MM.1S (cell line): Measurements from ENCODE around the gene ZNF219.

Experiments used
- DNase-seq: peaks from one replicate; pipeline ENCODE4 v3.0.0-alpha.2; 2015
- H2AFZ ChIP-seq: fragments of 300-600 bp; sonication (generic); 2 replicates; pipeline ENCODE4 v1.6.0; 2016; ENCODE audit warnings: antibody characterized with exemption, low read length
- H3F3A ChIP-seq: fragments of 300-600 bp; sonication (generic); 2 replicates; pipeline ENCODE4 v1.6.1; 2016; ENCODE audit warnings: mild to moderate bottlenecking, antibody characterized with exemption, low read length, moderate library complexity, mixed read lengths; ENCODE audit not compliant: insufficient read depth
- H3K27ac ChIP-seq: fragments of 300-600 bp; sonication (generic); 2 replicates; pipeline ENCODE4 v1.5.1; 2016; ENCODE audit warnings: mild to moderate bottlenecking, low read length
- H3K27me3 ChIP-seq: fragments of 300-600 bp; sonication (generic); replicated peaks from 2 replicates; pipeline ENCODE4 v1.6.0; 2016; ENCODE audit warnings: low read length; ENCODE audit not compliant: insufficient read depth
- H3K36me3 ChIP-seq: fragments of 300-600 bp; sonication (generic); replicated peaks from 2 replicates; pipeline ENCODE4 v1.6.1; 2016; ENCODE audit warnings: mild to moderate bottlenecking, low read length, mixed read lengths; ENCODE audit not compliant: insufficient read depth
- H3K4me1 ChIP-seq: fragments of 300-600 bp; sonication (generic); 2 replicates; pipeline ENCODE4 v1.6.1; 2016; ENCODE audit warnings: low read length, mixed read lengths
- H3K4me2 ChIP-seq: fragments of 300-600 bp; sonication (generic); 2 replicates; pipeline ENCODE4 v1.6.0; 2016; ENCODE audit warnings: low read depth, low read length
- H3K4me3 ChIP-seq: fragments of 300-600 bp; sonication (generic); 2 replicates; pipeline ENCODE4 v1.5.1; 2016; ENCODE audit warnings: low read length, mixed read lengths
- H3K79me2 ChIP-seq: fragments of 300-600 bp; sonication (generic); 2 replicates; pipeline ENCODE4 v1.6.1; 2016; ENCODE audit warnings: mixed run types, low read length, mixed read lengths
- H3K9ac ChIP-seq: fragments of 300-600 bp; sonication (generic); 2 replicates; pipeline ENCODE4 v1.6.1; 2016; ENCODE audit warnings: low read length, mixed read lengths
- H3K9me2 ChIP-seq: fragments of 300-600 bp; sonication (generic); replicated peaks from 2 replicates; pipeline ENCODE4 v1.6.1; 2016; ENCODE audit warnings: mild to moderate bottlenecking, low read length, mixed read lengths; ENCODE audit not compliant: insufficient read depth
- H3K9me3 ChIP-seq: fragments of 300-600 bp; sonication (generic); replicated peaks from 2 replicates; pipeline ENCODE4 v1.6.1; 2016; ENCODE audit warnings: mild to moderate bottlenecking, low read length, mixed read lengths; ENCODE audit not compliant: insufficient read depth
- H4K20me1 ChIP-seq: fragments of 300-600 bp; sonication (generic); 2 replicates; pipeline ENCODE4 v1.6.1; 2016; ENCODE audit warnings: mild to moderate bottlenecking, low read length, moderate library complexity, mixed read lengths; ENCODE audit not compliant: insufficient read depth
- CTCF ChIP-seq: fragments of 300-600 bp; sonication (generic); IDR thresholded peaks from 2 replicates; pipeline ENCODE4 v1.5.1; 2016; ENCODE audit warnings: antibody characterized with exemption, low read length, mixed read lengths
- EZH2 ChIP-seq: fragments of 300-600 bp; sonication (generic); optimal IDR thresholded peaks from 2 replicates; pipeline ENCODE3; 2017; ENCODE audit warnings: low read depth, mild to moderate bottlenecking, antibody characterized with exemption, low read length, mixed read lengths
- EZH2phosphoT487 ChIP-seq: fragments of 300-600 bp; sonication (generic); IDR thresholded peaks from 2 replicates; pipeline ENCODE4 v1.6.1; 2018; ENCODE audit warnings: antibody characterized with exemption, low read length

The ZNF219 gene

GRCh38 chr14:21075719-21076437 lies 22.6 kb downstream of the ZNF219 start:
- H3K4me3 ChIP-seq, result no peak overlapping the region
- no peaks in the 10 kb centered on the region for H4K20me1 ChIP-seq
- H3K36me3 ChIP-seq, result no peaks in the 10 kb centered on the region
- H3K4me1 ChIP-seq, result no peaks in the 10 kb centered on the region
- H3K27me3 ChIP-seq, result no peaks in the 10 kb centered on the region
- TF ChIP-seq CTCF, result no peak
- TF ChIP-seq EZH2, result no peak
- TF ChIP-seq EZH2phosphoT487, result no peak
- no peak overlapping the region for H3K4me2 ChIP-seq
- H3K79me2 ChIP-seq, result no peaks in the 10 kb centered on the region
- H2AFZ ChIP-seq, result no peak overlapping the region
- no peak for DNase-seq
- H3K9me2 ChIP-seq, result no peaks in the 10 kb centered on the region
- no peak overlapping the region for H3K27ac ChIP-seq
- no peak overlapping the region for H3K9ac ChIP-seq
- peaks cover 6% of the 10 kb centered on the region; the same call in 1 of the 2 replicates for H3F3A ChIP-seq
- no peaks in the 10 kb centered on the region for H3K9me3 ChIP-seq

GRCh38 chr14:21074398-21075272 lies 23.8 kb downstream of the ZNF219 start:
- no peak overlapping the region for H3K27ac ChIP-seq
- H2AFZ ChIP-seq, result no peak overlapping the region
- H3F3A ChIP-seq, result peaks cover 6% of the 10 kb centered on the region; the same call in 1 of the 2 replicates
- no peak for TF ChIP-seq CTCF
- no peak for TF ChIP-seq EZH2phosphoT487
- TF ChIP-seq EZH2, result no peak
- no peaks in the 10 kb centered on the region for H3K79me2 ChIP-seq
- no peaks in the 10 kb centered on the region for H3K4me1 ChIP-seq
- H3K4me3 ChIP-seq, result no peak overlapping the region
- H3K9ac ChIP-seq, result no peak overlapping the region
- H3K9me2 ChIP-seq, result no peaks in the 10 kb centered on the region
- H4K20me1 ChIP-seq, result no peaks in the 10 kb centered on the region
- H3K9me3 ChIP-seq, result no peaks in the 10 kb centered on the region
- no peak for DNase-seq
- peaks cover 2% of the 10 kb centered on the region; the same call in 1 of the 2 replicates for H3K27me3 ChIP-seq
- no peaks in the 10 kb centered on the region for H3K36me3 ChIP-seq
- H3K4me2 ChIP-seq, result no peak overlapping the region

- Histone ChIP-seq H3K9me3 (no peaks in the 10 kb centered on the region), H4K20me1 (no peaks in the 10 kb centered on the region), H3K4me2 (no peak overlapping the region), H3K27me3 (peaks cover 9% of the 10 kb centered on the region), H3F3A (peaks cover 6% of the 10 kb centered on the region; the same call in 1 of the 2 replicates), H3K79me2 (no peaks in the 10 kb centered on the region), H3K36me3 (no peaks in the 10 kb centered on the region), H3K27ac (no peak overlapping the region), H3K9ac (no peak overlapping the region), H3K4me3 (no peak overlapping the region), H3K9me2 (no peaks in the 10 kb centered on the region), H3K4me1 (no peaks in the 10 kb centered on the region), H2AFZ (no peak overlapping the region)
- no peak for DNase-seq
- no peak for TF ChIP-seq CTCF
- no peak for TF ChIP-seq EZH2phosphoT487
- no peak for TF ChIP-seq EZH2
These were observed 24.5 kb downstream of the ZNF219 start for GRCh38 chr14:21073921-21074320.
